Astrocyte (in vitro differentiated cells and primary cell): ENCODE results near the gene GREM1.

Source experiments
- EZH2 ChIP-seq: IDR thresholded peaks from 2 replicates; pipeline ENCODE4 v1.6.1; 2012; ENCODE audit warnings: mild to moderate bottlenecking, low read length, inconsistent platforms; ENCODE audit not compliant: insufficient read depth
- TF ChIP-seq, protein P1 (sequence below): IDR thresholded peaks from 2 replicates; pipeline ENCODE4 v1.5.1; 2011; ENCODE audit warnings: low read depth, mild to moderate bottlenecking, inconsistent platforms, low read length, moderate library complexity; ENCODE audit not compliant: insufficient read depth

DNA sequence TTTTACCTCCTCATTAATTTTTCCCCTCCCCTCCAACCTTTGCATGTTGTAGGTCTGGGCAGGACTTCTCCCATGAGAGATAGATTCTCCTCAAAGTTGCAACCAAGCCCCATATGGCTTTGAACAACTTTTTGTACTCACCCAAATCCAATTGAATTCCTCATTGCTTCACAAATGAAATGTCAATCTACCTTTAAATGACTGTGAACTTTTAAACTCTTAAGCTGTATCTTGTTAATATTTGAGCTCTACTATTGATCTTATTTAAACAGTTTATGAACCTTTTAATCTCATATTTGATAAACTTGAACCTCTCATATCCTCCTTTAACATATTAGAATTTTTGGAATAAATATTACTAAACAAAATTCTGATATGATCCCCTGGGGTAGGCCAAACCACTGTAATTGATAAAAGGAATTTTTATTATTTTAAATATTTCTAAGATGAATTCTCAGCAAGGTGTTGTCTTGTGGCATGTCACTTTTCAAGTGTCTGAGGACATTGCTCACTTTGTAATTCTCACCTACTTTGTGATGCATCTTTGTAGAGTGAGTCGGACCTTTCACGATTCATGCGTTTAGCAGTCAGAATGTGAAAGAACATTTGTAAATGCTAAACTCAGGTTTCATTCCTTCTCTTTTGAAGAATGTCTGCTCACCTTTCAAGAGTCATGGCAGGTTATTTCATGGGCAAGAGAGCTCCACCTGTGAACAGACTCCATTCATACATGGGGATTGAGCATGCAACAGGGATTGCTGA, 23.4 kb upstream of the GREM1 start:
- no peak for TF ChIP-seq EZH2
- TF ChIP-seq, protein P1, sequence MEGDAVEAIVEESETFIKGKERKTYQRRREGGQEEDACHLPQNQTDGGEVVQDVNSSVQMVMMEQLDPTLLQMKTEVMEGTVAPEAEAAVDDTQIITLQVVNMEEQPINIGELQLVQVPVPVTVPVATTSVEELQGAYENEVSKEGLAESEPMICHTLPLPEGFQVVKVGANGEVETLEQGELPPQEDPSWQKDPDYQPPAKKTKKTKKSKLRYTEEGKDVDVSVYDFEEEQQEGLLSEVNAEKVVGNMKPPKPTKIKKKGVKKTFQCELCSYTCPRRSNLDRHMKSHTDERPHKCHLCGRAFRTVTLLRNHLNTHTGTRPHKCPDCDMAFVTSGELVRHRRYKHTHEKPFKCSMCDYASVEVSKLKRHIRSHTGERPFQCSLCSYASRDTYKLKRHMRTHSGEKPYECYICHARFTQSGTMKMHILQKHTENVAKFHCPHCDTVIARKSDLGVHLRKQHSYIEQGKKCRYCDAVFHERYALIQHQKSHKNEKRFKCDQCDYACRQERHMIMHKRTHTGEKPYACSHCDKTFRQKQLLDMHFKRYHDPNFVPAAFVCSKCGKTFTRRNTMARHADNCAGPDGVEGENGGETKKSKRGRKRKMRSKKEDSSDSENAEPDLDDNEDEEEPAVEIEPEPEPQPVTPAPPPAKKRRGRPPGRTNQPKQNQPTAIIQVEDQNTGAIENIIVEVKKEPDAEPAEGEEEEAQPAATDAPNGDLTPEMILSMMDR, result no peak
